GM19328 (cell line): ENCODE results near the gene AP4S1.
A peak's percentile ranks its signal among the peaks of the same experiment; 100 is the strongest.
"Not testable (repeated sequence)": the region's sequence is repeated elsewhere in the genome, so short reads cannot be mapped to it uniquely, and the experiment has no call there.

Source experiments
- ATAC-seq: cut with Tn5 transposase; IDR thresholded peaks from one replicate; pipeline ENCODE4 v1.9.1; 2021; ENCODE audit warnings: mild to moderate bottlenecking, moderate library complexity; ENCODE audit not compliant: unreplicated experiment

AP4S1 gene

GRCh38 chr14:31004007-31004406 is 21.4 kb upstream of the AP4S1 start:
- ATAC-seq = not testable (repeated sequence)

- no peak for ATAC-seq
Observed at GRCh38 chr14:31006703-31007102, 18.7 kb upstream of the AP4S1 start.

- ATAC-seq = no peak
Observed at GRCh38 chr14:31009836-31010574, 15.4 kb upstream of the AP4S1 start.

- ATAC-seq = no peak
Observed at GRCh38 chr14:31010935-31011334, 14.5 kb upstream of the AP4S1 start.

GRCh38 chr14:31013841-31014240 is 11.6 kb upstream of the AP4S1 start:
- ATAC-seq = no peak

- ATAC-seq = no peak
Observed at GRCh38 chr14:31018057-31018645, 7.3 kb upstream of the AP4S1 start.

- ATAC-seq = no peak
Observed at GRCh38 chr14:31020834-31021575, 4.4 kb upstream of the AP4S1 start.

- no peak for ATAC-seq
Observed at GRCh38 chr14:31021576-31021949, 3.9 kb upstream of the AP4S1 start.

GRCh38 chr14:31022386-31022785 is 3.1 kb upstream of the AP4S1 start:
- no peak for ATAC-seq

GRCh38 chr14:31024010-31024480 is 1.4 kb upstream of the AP4S1 start:
- ATAC-seq = no peak

GRCh38 chr14:31024577-31025366 is 677 bp upstream of the AP4S1 start:
- ATAC-seq = no peak

- peak; percentile 25 for ATAC-seq
Observed at GRCh38 chr14:31026077-31026449, 614 bp downstream of the AP4S1 start, which contains the start of gene STRN3. Gene STRN3 (minus strand): TSS chr14:31026379. CDS start chr14:31026185, 194 bp downstream.

- ATAC-seq = peak; percentile 94
Observed at GRCh38 chr14:31026450-31027235, 1.2 kb downstream of the AP4S1 start.

GRCh38 chr14:31027847-31028246 is 2.4 kb downstream of the AP4S1 start:
- no peak for ATAC-seq

GRCh38 chr14:31029016-31029970 is 3.8 kb downstream of the AP4S1 start:
- ATAC-seq = no peak

GRCh38 chr14:31030469-31030868 is 5.0 kb downstream of the AP4S1 start:
- no peak for ATAC-seq

- no peak for ATAC-seq
Observed at GRCh38 chr14:31036552-31036951, 11.1 kb downstream of the AP4S1 start.

GRCh38 chr14:31037709-31038221 is 12.3 kb downstream of the AP4S1 start:
- no peak for ATAC-seq
